GM12891 (cell line): ENCODE measurements around the gene METTL24.

Experiments
- DNase-seq: peaks from one replicate; pipeline ENCODE4 v3.0.0; 2011; ENCODE audit warnings: low spot score; ENCODE audit not compliant: insufficient read length
- FAIRE-seq: peaks from 2 replicates; lab custom pipeline; 2011; peaks lifted over from hg19 to GRCh38; lab: Jason Lieb, UNC
- PAX5 ChIP-seq: IDR thresholded peaks from 2 replicates; pipeline ENCODE4 v1.6.1; 2011; ENCODE audit warnings: low read length, moderate library complexity, mild to moderate bottlenecking; ENCODE audit not compliant: insufficient read depth, severe bottlenecking
- POLR2A ChIP-seq: IDR thresholded peaks from 2 replicates; pipeline ENCODE4 v1.6.1; 2011; ENCODE audit warnings: low read depth, low read length, control low read depth
- POLR2AphosphoS5 ChIP-seq: IDR thresholded peaks from 2 replicates; pipeline ENCODE4 v1.6.1; 2011; ENCODE audit warnings: low read depth, low read length, control low read depth
- POU2F2 ChIP-seq: IDR thresholded peaks from 2 replicates; pipeline ENCODE4 v1.6.1; 2011; ENCODE audit warnings: low read depth, mild to moderate bottlenecking, control low read depth, low read length, moderate library complexity
- SPI1 ChIP-seq: IDR thresholded peaks from 2 replicates; pipeline ENCODE4 v1.6.1; 2011; ENCODE audit warnings: low read depth, low read length, control low read depth
- TAF1 ChIP-seq: IDR thresholded peaks from 2 replicates; pipeline ENCODE4 v1.6.1; 2011; ENCODE audit warnings: low read depth, low read length, control low read depth

METTL24 gene

GRCh38 chr6:110221738-110222137 lies 136.4 kb downstream of the METTL24 start:
- FAIRE-seq = no peak
- TF ChIP-seq SPI1 = no peak
- TF ChIP-seq PAX5 = no peak
- no peak for TF ChIP-seq TAF1
- no peak for TF ChIP-seq POU2F2
- no peak for TF ChIP-seq POLR2A
- no peak for TF ChIP-seq POLR2AphosphoS5
- DNase-seq = no peak

GRCh38 chr6:110217266-110217665 lies 140.9 kb downstream of the METTL24 start:
- FAIRE-seq = no peak

DNA sequence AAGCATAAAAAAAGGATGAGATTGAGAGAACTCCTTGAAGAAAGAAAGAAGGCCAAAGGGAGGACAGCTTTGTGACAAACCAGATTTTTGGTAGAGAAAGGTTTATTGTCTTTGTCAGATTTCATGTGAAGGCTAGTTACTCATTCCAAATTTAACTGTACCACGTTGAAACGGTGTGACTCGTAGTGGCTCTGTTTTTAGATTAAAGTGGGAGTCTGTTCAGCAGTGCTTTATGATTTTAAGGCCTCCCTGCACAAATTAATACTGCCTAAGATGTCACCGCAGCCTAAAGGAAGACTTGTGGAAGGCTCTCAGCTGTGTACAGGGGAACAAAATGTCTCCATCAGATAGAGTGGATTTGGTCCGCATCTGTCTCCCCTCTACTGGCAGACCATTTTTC lies 142.0 kb downstream of the METTL24 start:
- FAIRE-seq = no peak
- no peak for TF ChIP-seq TAF1
- no peak for TF ChIP-seq SPI1
- no peak for TF ChIP-seq PAX5
- TF ChIP-seq POU2F2 = no peak
- TF ChIP-seq POLR2A = no peak
- no peak for TF ChIP-seq POLR2AphosphoS5
- no peak for DNase-seq

More at GRCh38 chr6:110217266-110217665, 140.9 kb downstream of the METTL24 start:
- DNase-seq = no peak
- TF ChIP-seq TAF1 (no peak), SPI1 (no peak), POU2F2 (no peak), POLR2A (no peak), POLR2AphosphoS5 (no peak), PAX5 (no peak)

DNA sequence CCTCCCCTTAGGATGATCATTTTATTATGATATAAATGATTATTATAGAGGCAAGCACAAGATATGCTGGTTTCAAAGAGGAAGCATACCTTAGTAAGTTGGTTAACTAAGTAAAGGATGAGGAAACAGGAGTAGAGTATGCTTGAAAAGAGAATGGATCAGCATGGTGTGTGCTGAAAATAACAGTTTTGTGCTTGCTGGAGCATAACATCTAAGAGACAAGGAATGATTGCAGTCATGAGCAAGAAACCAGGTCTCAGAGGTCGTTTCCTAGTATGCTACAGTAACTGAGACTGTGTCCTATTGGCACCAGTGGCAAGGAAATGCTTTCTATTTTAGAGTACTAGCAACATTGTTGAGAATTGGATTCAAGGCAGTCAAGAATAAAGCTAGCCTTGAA lies 143.8 kb downstream of the METTL24 start:
- no peak for FAIRE-seq
- no peak for DNase-seq
- no peak for TF ChIP-seq PAX5
- no peak for TF ChIP-seq TAF1

GRCh38 chr6:110211753-110212152 lies 146.4 kb downstream of the METTL24 start:
- FAIRE-seq = no peak
- TF ChIP-seq PAX5 (no peak), POLR2AphosphoS5 (no peak), POLR2A (no peak), POU2F2 (no peak)
- no peak for DNase-seq

DNA sequence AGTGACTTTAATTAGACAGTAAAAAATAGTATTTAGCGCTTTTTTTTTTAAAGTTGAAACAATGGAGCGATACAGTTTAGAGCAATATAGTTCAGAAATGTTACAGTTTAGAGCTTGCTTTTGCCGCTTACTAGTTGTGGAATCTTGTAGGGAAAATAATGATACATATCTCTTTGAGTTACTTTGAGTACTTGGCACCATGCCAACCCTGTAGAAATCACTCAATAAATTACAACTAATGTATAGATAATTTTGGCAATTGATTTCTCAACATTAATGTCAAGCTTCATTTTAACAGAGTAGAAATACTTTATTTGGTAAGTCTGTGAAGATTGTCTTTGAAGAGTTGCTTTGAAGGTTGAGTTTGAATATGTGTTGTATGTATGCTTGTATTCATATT lies 150.5 kb downstream of the METTL24 start:
- DNase-seq (no peak), FAIRE-seq (no peak)
- TF ChIP-seq PAX5 (no peak), SPI1 (no peak), POLR2A (no peak), POU2F2 (no peak), TAF1 (no peak), POLR2AphosphoS5 (no peak)

DNA sequence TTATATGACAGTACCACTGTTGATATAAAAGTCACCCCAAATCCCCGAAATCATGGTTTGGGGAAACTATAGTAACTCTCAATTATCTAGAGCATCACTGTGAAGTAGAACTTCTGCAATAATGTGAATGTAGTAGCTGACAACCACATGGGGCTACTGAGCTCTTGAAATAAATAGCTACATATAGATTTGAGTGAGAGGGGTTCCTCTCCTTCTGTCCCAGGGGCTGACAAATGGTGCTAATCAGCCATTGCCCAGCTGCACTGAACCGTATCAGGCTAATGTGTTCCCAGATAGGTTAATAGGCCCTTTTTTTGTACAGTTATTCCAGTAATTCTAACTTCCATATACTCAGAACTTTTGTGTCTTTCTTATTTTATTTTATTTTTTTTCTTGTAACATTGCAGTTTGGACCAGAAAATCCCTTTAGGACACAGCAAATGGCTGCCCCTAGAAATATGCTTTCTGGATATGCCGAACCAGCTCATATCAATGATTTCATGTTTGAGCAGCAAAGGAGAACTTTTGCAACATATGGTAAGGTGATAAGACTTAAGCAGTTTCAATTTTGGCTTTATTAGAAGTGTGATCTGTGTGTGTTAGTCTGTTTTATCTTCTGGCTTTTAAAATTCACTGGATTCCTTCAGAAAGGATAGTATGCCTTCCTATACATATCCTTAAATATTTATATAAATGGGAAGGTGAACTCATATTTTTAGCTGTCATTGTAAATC lies 156.8 kb downstream of the METTL24 start:
- FAIRE-seq (no peak), DNase-seq (no peak)
- no peak for TF ChIP-seq POU2F2
- no peak for TF ChIP-seq PAX5
- TF ChIP-seq SPI1 = no peak
- TF ChIP-seq TAF1 = no peak
- no peak for TF ChIP-seq POLR2AphosphoS5
- no peak for TF ChIP-seq POLR2A

DNA sequence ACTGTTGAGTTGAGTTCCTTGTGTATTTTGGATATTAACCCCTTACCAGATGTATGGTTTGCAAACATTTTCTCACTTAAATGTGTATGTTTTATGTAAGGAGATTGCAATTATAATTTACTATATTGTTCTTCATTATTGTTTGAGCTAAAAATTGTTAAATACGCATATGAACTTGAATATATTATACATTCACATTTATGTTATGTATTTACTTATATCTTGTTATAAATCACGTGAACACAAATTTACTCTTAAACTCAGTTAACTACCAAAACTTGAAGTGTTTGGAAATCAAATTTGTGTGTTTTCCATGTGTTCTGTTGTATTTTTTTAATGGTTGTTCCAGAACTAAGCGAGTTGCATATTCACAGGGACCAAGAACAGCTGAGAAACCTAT lies 159.6 kb downstream of the METTL24 start:
- FAIRE-seq (no peak), DNase-seq (no peak)
- TF ChIP-seq PAX5 (no peak), POU2F2 (no peak), TAF1 (no peak), POLR2AphosphoS5 (no peak), SPI1 (no peak), POLR2A (no peak)

DNA sequence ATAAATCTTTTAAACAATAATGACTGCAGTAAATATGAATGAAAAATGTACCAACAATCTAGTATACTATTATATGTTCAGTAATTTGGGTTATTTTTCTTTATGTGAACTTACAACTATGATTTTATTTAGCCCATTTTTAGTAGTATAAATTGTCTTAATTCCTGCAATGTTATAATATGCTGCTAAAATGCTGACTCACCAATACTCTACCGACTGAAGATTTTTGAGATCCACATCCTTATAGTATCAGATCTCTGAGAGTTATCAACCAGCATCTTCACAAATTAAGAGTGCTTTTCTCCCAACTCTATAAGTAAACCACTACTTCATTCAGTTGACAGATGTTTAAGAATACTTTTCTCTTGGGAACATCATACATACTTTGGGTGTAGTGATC lies 161.3 kb downstream of the METTL24 start:
- DNase-seq = no peak
- no peak for TF ChIP-seq SPI1
- no peak for FAIRE-seq

GRCh38 chr6:110195639-110196038 lies 162.5 kb downstream of the METTL24 start:
- DNase-seq (no peak), FAIRE-seq (no peak)
- TF ChIP-seq PAX5 (no peak), POLR2A (no peak), TAF1 (no peak), SPI1 (no peak), POU2F2 (no peak), POLR2AphosphoS5 (no peak)
